NCI-H69 (cell line): ENCODE results near the gene FEM1A.

Experiments
- DNase-seq: peaks from one replicate; lab custom pipeline; 2025; lab: John Stamatoyannopoulos, UW

Gene FEM1A

GRCh38 chr19:4849019-4849418, 57.5 kb downstream of the FEM1A start:
- no peak for DNase-seq
